Panc1 (cell line): ENCODE measurements around the gene USO1.

ENCODE experiments used
- CTCF ChIP-seq: fragments of 450-650 bp; IDR thresholded peaks from 2 replicates; pipeline ENCODE4 v1.5.1; 2017; ENCODE audit warnings: mild to moderate bottlenecking
- REST ChIP-seq, 2 experiments: IDR thresholded peaks; 2 replicates each; pipeline ENCODE4 v1.6.1; 2011 to 2012; ENCODE audit warnings: low read depth in 2 of 2, control low read depth in 1 of 2, low read length in 1 of 2, mild to moderate bottlenecking in 1 of 2, moderate library complexity in 1 of 2; ENCODE audit not compliant: insufficient read depth in 1 of 2

GRCh38 chr4:75710246-75710645 lies 14.1 kb upstream of the USO1 start:
- no peak for TF ChIP-seq CTCF
- TF ChIP-seq REST (IDR thresholded peaks at IDR 0.05; ENCODE audit: insufficient read depth in 1 of 2, low read depth in 2 of 2, low read length in 1 of 2): no peak
